Loucy (cell line): ENCODE measurements around the gene INPP5K.

Experiments
- H2AFZ ChIP-seq: fragments of 200-600 bp; sonication (generic); 2 replicates; pipeline ENCODE4 v1.6.0; 2016; ENCODE audit warnings: antibody characterized with exemption, mild to moderate bottlenecking, low read length, moderate library complexity
- H3F3A ChIP-seq: fragments of 200-600 bp; 2 replicates; pipeline ENCODE4 v1.6.0; 2016; ENCODE audit warnings: antibody characterized with exemption, low read depth, mild to moderate bottlenecking
- H3K27me3 ChIP-seq: fragments of 200-600 bp; sonication (generic); 2 replicates; pipeline ENCODE4 v1.6.1; 2014; ENCODE audit warnings: low read length, mild to moderate bottlenecking; ENCODE audit not compliant: insufficient read depth, poor library complexity, severe bottlenecking
- H3K36me3 ChIP-seq: fragments of 200-600 bp; sonication (generic); 2 replicates; pipeline ENCODE4 v1.6.1; 2016; ENCODE audit warnings: low read length; ENCODE audit not compliant: insufficient read depth
- H3K4me1 ChIP-seq: fragments of 200-600 bp; sonication (generic); 2 replicates; pipeline ENCODE4 v1.5.1; 2014; ENCODE audit warnings: low read length, mild to moderate bottlenecking; ENCODE audit not compliant: insufficient read depth, poor library complexity, severe bottlenecking
- H3K4me2 ChIP-seq: fragments of 200-600 bp; sonication (generic); 2 replicates; pipeline ENCODE4 v1.6.0; 2014; ENCODE audit warnings: antibody characterized with exemption, low read length, low read depth, mild to moderate bottlenecking; ENCODE audit not compliant: poor library complexity, severe bottlenecking
- H3K4me3 ChIP-seq: fragments of 200-600 bp; sonication (generic); 2 replicates; pipeline ENCODE4 v1.5.1; 2014; ENCODE audit warnings: low read length, mild to moderate bottlenecking, mixed read lengths; ENCODE audit not compliant: poor library complexity, severe bottlenecking
- H3K79me2 ChIP-seq: fragments of 200-600 bp; sonication (generic); 2 replicates; pipeline ENCODE4 v1.6.1; 2014; ENCODE audit warnings: low read length; ENCODE audit not compliant: insufficient read depth
- H3K9ac ChIP-seq: fragments of 200-600 bp; sonication (generic); 2 replicates; pipeline ENCODE4 v1.6.0; 2014; ENCODE audit warnings: mild to moderate bottlenecking, low read depth, low read length, moderate library complexity; ENCODE audit not compliant: poor library complexity, severe bottlenecking
- H3K9me2 ChIP-seq: fragments of 200-600 bp; sonication (generic); replicated peaks from 2 replicates; pipeline ENCODE4 v1.6.1; 2016; ENCODE audit warnings: low read depth, low read length, mixed read lengths
- H3K9me3 ChIP-seq: fragments of 200-600 bp; sonication (generic); 2 replicates; pipeline ENCODE4 v1.6.1; 2014; ENCODE audit warnings: mild to moderate bottlenecking, antibody characterized with exemption, low read length, low read depth; ENCODE audit not compliant: insufficient read depth
- H4K20me1 ChIP-seq: fragments of 200-600 bp; sonication (generic); 2 replicates; pipeline ENCODE4 v1.6.0; 2014; ENCODE audit warnings: antibody characterized with exemption, low read length, mild to moderate bottlenecking; ENCODE audit not compliant: insufficient read depth, poor library complexity, severe bottlenecking
- CTCF ChIP-seq: fragments of 200-600 bp; sonication (generic); conservative IDR thresholded peaks from 2 replicates; pipeline ENCODE4 v1.5.1; 2014; ENCODE audit warnings: mild to moderate bottlenecking, antibody characterized with exemption, low read length
- EZH2phosphoT487 ChIP-seq: fragments of 200-600 bp; IDR thresholded peaks from 2 replicates; pipeline ENCODE4 v1.6.1; 2018; ENCODE audit warnings: antibody characterized with exemption, mild to moderate bottlenecking, moderate library complexity, borderline replicate concordance

The INPP5K gene

GRCh38 chr17:1519678-1520077 is 3.3 kb upstream of the INPP5K start:
- Histone ChIP-seq H4K20me1 (peaks cover 4% of the 10 kb centered on the region), H3F3A (no peaks in the 10 kb centered on the region), H3K79me2 (peaks cover 30% of the 10 kb centered on the region; the same call in 1 of the 2 replicates), H3K4me3 (no peak overlapping the region), H3K9me2 (no peaks in the 10 kb centered on the region), H3K36me3 (peaks cover 5% of the 10 kb centered on the region; the same call in 1 of the 2 replicates), H3K9me3 (no peaks in the 10 kb centered on the region), H2AFZ (no peak overlapping the region), H3K4me1 (peaks cover 12% of the 10 kb centered on the region), H3K9ac (no peak overlapping the region), H3K4me2 (no peak overlapping the region), H3K27me3 (no peaks in the 10 kb centered on the region)
- TF ChIP-seq EZH2phosphoT487 (no peak), CTCF (no peak)

GRCh38 chr17:1518410-1518809 is 2.0 kb upstream of the INPP5K start:
- H3K4me1 ChIP-seq, result peaks cover 12% of the 10 kb centered on the region
- H4K20me1 ChIP-seq, result peaks cover 4% of the 10 kb centered on the region
- H3K27me3 ChIP-seq, result no peaks in the 10 kb centered on the region
- H3K79me2 ChIP-seq, result peaks cover 34% of the 10 kb centered on the region; the same call in 1 of the 2 replicates
- H3K4me2 ChIP-seq, result peak overlapping the region; percentile 65
- no peaks in the 10 kb centered on the region for H3F3A ChIP-seq
- H3K9me3 ChIP-seq, result no peaks in the 10 kb centered on the region
- no peak overlapping the region for H3K4me3 ChIP-seq
- H3K9ac ChIP-seq, result no peak overlapping the region
- TF ChIP-seq CTCF (no peak), EZH2phosphoT487 (no peak)
- no peaks in the 10 kb centered on the region for H3K9me2 ChIP-seq
- H2AFZ ChIP-seq, result no peak overlapping the region
- peaks cover 5% of the 10 kb centered on the region; the same call in 1 of the 2 replicates for H3K36me3 ChIP-seq

- Histone ChIP-seq H3K36me3 (no peaks in the 10 kb centered on the region; the same call in 1 of the 2 replicates), H2AFZ (peak overlapping the region; percentile 79)
- TF ChIP-seq EZH2phosphoT487 (no peak), CTCF (peak; percentile 69)
Measured at GRCh38 chr17:1515640-1516387, 598 bp downstream of the INPP5K start.

More at GRCh38 chr17:1515640-1516387, 598 bp downstream of the INPP5K start:
- Histone ChIP-seq H3K4me1 (peaks cover 12% of the 10 kb centered on the region), H3K27me3 (no peaks in the 10 kb centered on the region), H3K4me3 (peak overlapping the region; percentile 97), H3K9ac (peak overlapping the region; percentile 76), H3K4me2 (peak overlapping the region; percentile 99), H3K9me3 (no peaks in the 10 kb centered on the region), H4K20me1 (peaks cover 4% of the 10 kb centered on the region), H3F3A (no peaks in the 10 kb centered on the region), H3K9me2 (no peaks in the 10 kb centered on the region), H3K79me2 (peaks cover 34% of the 10 kb centered on the region; the same call in 1 of the 2 replicates)
